ENCODE results near the gene PRKAR1B.

- TF ChIP-seq, protein P1, sequence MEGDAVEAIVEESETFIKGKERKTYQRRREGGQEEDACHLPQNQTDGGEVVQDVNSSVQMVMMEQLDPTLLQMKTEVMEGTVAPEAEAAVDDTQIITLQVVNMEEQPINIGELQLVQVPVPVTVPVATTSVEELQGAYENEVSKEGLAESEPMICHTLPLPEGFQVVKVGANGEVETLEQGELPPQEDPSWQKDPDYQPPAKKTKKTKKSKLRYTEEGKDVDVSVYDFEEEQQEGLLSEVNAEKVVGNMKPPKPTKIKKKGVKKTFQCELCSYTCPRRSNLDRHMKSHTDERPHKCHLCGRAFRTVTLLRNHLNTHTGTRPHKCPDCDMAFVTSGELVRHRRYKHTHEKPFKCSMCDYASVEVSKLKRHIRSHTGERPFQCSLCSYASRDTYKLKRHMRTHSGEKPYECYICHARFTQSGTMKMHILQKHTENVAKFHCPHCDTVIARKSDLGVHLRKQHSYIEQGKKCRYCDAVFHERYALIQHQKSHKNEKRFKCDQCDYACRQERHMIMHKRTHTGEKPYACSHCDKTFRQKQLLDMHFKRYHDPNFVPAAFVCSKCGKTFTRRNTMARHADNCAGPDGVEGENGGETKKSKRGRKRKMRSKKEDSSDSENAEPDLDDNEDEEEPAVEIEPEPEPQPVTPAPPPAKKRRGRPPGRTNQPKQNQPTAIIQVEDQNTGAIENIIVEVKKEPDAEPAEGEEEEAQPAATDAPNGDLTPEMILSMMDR (IDR thresholded peaks at IDR 0.05) = no peak
- TF ChIP-seq EP300 (IDR thresholded peaks at IDR 0.05) (no peak), POLR2A (IDR thresholded peaks at IDR 0.05) (no peak), POLR2AphosphoS5 (IDR thresholded peaks at IDR 0.05) (no peak)
These were observed 3.5 kb downstream of the PRKAR1B start for GRCh38 chr7:723541-723940.

Measured in sigmoid colon (tissue), 4 donors.